ENCODE data around the gene NSUN7.

- TF ChIP-seq, protein P1, sequence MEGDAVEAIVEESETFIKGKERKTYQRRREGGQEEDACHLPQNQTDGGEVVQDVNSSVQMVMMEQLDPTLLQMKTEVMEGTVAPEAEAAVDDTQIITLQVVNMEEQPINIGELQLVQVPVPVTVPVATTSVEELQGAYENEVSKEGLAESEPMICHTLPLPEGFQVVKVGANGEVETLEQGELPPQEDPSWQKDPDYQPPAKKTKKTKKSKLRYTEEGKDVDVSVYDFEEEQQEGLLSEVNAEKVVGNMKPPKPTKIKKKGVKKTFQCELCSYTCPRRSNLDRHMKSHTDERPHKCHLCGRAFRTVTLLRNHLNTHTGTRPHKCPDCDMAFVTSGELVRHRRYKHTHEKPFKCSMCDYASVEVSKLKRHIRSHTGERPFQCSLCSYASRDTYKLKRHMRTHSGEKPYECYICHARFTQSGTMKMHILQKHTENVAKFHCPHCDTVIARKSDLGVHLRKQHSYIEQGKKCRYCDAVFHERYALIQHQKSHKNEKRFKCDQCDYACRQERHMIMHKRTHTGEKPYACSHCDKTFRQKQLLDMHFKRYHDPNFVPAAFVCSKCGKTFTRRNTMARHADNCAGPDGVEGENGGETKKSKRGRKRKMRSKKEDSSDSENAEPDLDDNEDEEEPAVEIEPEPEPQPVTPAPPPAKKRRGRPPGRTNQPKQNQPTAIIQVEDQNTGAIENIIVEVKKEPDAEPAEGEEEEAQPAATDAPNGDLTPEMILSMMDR (IDR thresholded peaks at IDR 0.05; ENCODE audit: low read depth, low read length, missing input control) = no peak
- TF ChIP-seq TAF1 (conservative IDR thresholded peaks at IDR 0.05) (no peak), REST (IDR thresholded peaks at IDR 0.05) (no peak), EGR1 (IDR thresholded peaks at IDR 0.05; ENCODE audit: low read depth in 2 of 2) (no peak), HNF4A (conservative IDR thresholded peaks at IDR 0.05) (no peak), GABPA (IDR thresholded peaks at IDR 0.05 in 1 of 2, conservative IDR thresholded peaks at IDR 0.05 in 1 of 2) (no peak), FOXA1 (IDR thresholded peaks at IDR 0.05) (no peak)
- TF ChIP-seq, protein P2, sequence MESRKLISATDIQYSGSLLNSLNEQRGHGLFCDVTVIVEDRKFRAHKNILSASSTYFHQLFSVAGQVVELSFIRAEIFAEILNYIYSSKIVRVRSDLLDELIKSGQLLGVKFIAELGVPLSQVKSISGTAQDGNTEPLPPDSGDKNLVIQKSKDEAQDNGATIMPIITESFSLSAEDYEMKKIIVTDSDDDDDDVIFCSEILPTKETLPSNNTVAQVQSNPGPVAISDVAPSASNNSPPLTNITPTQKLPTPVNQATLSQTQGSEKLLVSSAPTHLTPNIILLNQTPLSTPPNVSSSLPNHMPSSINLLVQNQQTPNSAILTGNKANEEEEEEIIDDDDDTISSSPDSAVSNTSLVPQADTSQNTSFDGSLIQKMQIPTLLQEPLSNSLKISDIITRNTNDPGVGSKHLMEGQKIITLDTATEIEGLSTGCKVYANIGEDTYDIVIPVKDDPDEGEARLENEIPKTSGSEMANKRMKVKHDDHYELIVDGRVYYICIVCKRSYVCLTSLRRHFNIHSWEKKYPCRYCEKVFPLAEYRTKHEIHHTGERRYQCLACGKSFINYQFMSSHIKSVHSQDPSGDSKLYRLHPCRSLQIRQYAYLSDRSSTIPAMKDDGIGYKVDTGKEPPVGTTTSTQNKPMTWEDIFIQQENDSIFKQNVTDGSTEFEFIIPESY (IDR thresholded peaks at IDR 0.05) = no peak
These were observed 15.3 kb upstream of the NSUN7 start for GRCh38 chr4:40734497-40734896.
